Spleen (tissue), 7 donors: ENCODE measurements around the gene CASR.

Experiments
- POLR2A ChIP-seq, 3 donors: fragments of 450-650 bp; IDR thresholded peaks; one replicate each; pipeline ENCODE4 v1.5.1; 2017; ENCODE audit warnings: antibody characterized with exemption in 3 of 3, mild to moderate bottlenecking in 1 of 3
- POLR2AphosphoS5 ChIP-seq, 3 donors: sonication (generic); formaldehyde crosslinking; IDR thresholded peaks; one replicate each; pipeline ENCODE4 v1.5.1; 2017; ENCODE audit warnings: antibody characterized with exemption in 3 of 3
- TF ChIP-seq, protein P1 (sequence below), 11 experiments: fragments of 200-600 bp in 7 of 11; fragments of 450-650 bp in 4 of 11; sonication (generic) in 4 of 11; IDR thresholded peaks in 8 of 11; conservative IDR thresholded peaks in 3 of 11; 1 replicate in 7 of 11; 2 replicates in 4 of 11; pipeline versions ENCODE4 v1.4.0 to v1.8.0; 2016 to 2021; ENCODE audit warnings: antibody characterized with exemption in 11 of 11, inconsistent platforms in 4 of 11, mild to moderate bottlenecking in 1 of 11
- donor health status: DM: no; HTN: no; CAD: no; lungs with moderate emphysema.
- donor health status: DM: no; HTN: no; CAD: no.
- donor health status: DM: no; HTN: no; CAD: no.

DNA sequence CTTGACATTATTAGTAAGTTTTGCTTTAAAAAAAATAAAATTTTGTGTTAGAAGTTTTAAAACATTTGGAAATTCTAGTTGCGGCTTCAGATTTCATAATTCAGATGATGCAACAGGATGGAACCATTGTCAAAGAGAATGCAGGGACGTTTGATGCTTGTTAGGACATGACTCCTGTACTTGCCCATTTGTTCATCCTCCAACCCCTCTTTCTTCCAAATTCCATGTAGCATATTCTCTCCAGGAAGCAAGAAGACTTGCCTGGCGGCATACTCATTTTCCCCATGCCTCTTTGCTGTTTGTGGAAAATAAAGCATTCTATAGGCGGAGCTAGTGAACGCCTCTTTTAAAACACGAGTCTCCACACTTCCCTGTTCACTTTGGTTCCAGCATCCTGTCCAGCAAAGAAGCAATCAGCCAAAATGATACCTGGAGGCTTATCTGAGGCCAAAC lies 141.4 kb downstream of the CASR start, which contains the start of gene CSTA:
- TF ChIP-seq, protein P1, sequence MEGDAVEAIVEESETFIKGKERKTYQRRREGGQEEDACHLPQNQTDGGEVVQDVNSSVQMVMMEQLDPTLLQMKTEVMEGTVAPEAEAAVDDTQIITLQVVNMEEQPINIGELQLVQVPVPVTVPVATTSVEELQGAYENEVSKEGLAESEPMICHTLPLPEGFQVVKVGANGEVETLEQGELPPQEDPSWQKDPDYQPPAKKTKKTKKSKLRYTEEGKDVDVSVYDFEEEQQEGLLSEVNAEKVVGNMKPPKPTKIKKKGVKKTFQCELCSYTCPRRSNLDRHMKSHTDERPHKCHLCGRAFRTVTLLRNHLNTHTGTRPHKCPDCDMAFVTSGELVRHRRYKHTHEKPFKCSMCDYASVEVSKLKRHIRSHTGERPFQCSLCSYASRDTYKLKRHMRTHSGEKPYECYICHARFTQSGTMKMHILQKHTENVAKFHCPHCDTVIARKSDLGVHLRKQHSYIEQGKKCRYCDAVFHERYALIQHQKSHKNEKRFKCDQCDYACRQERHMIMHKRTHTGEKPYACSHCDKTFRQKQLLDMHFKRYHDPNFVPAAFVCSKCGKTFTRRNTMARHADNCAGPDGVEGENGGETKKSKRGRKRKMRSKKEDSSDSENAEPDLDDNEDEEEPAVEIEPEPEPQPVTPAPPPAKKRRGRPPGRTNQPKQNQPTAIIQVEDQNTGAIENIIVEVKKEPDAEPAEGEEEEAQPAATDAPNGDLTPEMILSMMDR (IDR thresholded peaks at IDR 0.05 in 8 of 11, conservative IDR thresholded peaks at IDR 0.05 in 3 of 11) = no peak
- no peak for TF ChIP-seq POLR2A (IDR thresholded peaks at IDR 0.05)
- no peak for TF ChIP-seq POLR2AphosphoS5 (IDR thresholded peaks at IDR 0.05)
